Measurements from ENCODE around the gene EPO. TPM values are rescaled to one million over a fixed set of nuclear protein-coding genes. Genes with fewer than 3 reads are reported as not detected.

Gene EPO
- polyA plus RNA-seq (ENCODE audit: insufficient read length in 3 of 3): under 1 TPM in 2 of 3 donors, not detected in 1; 0.14 to 0.38 TPM
- long read RNA-seq, donor 1: 0 reads
- long read RNA-seq, donor 2: 0 reads
- long read RNA-seq, donor 3: 0 reads
- long read RNA-seq, donor 4: 0 reads
- long read RNA-seq, donor 5: 0 reads
- long read RNA-seq, donor 6: 0 reads
- long read RNA-seq, donor 7: 0 reads
- long read RNA-seq, donor 8: 0 reads
- long read RNA-seq, donor 9: 0 reads
- long read RNA-seq, donor 10: 0 reads
- long read RNA-seq, donor 11: 0 reads
- long read RNA-seq, donor 12: 0 reads
- long read RNA-seq, donor 13: 0 reads
- long read RNA-seq, donor 14: 0 reads
- long read RNA-seq, donor 15: 0 reads
- long read RNA-seq, donor 16, partial matches to known transcripts: 0 of 1 reads
- long read RNA-seq, donor 16, other reads (novel, unspliced or antisense): 0 of 1 reads

DNA sequence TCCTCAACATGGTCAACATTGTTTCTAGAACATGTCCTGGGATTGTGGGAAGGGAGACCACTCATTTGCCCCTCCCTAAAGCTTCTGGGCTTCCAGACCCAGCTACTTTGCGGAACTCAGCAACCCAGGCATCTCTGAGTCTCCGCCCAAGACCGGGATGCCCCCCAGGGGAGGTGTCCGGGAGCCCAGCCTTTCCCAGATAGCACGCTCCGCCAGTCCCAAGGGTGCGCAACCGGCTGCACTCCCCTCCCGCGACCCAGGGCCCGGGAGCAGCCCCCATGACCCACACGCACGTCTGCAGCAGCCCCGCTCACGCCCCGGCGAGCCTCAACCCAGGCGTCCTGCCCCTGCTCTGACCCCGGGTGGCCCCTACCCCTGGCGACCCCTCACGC, at the start of gene EPO:
Gene EPO, plus strand, starts transcription at position 190 of the 392 bp plus-strand sequence. CDS start 513 bp downstream, outside the sequence.
- DNase-seq (ENCODE audit: extremely low read depth in 1 of 11, low read depth in 9 of 11, low spot score in 4 of 11): no peak

DNA sequence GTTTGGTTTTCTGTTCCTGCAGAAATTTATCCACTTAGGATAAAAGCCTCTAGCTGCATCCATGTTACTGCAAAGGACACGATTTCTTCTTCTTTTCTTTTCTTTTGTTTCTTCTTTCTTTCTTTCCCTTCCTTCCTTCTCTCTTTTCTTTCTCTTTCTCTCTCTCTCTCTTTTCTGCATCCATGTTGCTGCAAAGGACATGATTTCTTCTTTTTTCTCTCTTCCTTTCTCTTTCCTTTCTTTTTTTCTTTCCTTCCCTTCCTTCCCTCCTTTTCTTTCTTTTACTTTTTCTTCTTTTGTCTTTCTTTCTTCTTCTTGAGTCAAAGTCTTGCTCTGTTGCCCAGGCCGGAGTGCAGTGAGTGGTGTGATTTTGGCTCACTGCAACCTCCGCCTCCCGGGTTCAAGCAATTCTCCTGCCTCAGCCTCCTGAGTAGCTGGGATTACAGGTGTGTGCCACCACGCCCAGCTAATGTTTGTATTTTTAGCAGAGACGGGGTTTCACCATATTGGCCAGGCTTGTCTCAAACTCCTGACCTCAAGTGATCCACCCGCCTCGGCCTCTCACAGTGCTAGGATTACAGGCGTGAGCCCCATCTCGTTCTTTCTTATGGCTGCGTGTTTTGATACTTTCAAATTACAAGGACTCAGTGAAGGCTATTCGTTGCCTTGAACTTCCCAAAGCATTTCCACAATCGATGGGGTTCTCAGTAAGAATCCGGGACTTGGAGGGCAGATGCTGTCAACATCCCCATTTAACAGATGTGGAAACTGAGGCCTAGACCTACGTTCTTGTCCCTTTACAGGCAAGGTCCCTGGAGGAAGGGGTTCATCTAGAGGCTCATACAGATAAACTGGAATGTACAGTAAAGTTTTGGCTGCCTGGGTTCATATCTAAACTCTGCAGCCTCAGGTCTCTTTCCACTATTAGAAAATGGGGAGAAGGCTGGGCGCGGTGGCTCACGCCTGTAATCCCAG, 48.6 kb upstream of the EPO start:
- DNase-seq (ENCODE audit: extremely low read depth in 1 of 11, low read depth in 9 of 11, low spot score in 4 of 11): no peak

DNA sequence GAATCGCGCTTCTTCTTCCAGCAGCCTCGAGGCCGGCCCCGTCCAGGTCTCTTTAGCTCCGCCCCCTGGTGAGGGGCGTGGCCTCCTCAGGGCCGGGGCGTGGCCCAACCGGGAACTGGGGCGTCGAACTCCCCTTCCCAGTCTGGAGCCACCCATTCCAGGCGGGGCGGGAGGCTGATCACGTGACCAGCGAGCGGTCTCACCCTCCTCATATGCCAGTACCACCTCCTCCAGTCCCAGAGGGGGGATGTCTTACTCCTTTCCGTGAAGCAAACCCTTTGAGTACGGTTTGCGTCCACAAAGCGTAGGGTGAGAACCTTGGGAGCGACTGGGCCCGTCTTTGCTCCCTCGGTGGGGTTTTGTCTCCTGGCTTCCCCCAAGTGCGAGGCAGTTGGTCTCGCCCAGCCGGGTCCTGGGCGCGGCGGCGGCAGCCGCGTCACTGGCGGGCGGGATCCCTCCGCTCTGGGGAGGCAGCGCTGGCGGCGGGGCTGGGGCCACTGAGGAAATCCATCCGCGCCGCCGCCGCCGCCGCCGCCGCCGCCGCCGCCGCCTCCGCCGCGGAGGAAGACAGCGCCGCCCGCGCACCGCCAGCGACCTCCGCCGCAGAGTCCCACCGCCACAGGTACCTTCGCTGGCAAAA, 46.8 kb upstream of the EPO start, which contains the start of gene GNB2:
Gene GNB2, plus strand, starts transcription at position 439 of the 640 bp plus-strand sequence. CDS start 2,526 bp downstream, outside the sequence.
- DNase-seq (ENCODE audit: extremely low read depth in 1 of 11, low read depth in 9 of 11, low spot score in 4 of 11): peak; percentile 96 to 99 (median 98)

DNA sequence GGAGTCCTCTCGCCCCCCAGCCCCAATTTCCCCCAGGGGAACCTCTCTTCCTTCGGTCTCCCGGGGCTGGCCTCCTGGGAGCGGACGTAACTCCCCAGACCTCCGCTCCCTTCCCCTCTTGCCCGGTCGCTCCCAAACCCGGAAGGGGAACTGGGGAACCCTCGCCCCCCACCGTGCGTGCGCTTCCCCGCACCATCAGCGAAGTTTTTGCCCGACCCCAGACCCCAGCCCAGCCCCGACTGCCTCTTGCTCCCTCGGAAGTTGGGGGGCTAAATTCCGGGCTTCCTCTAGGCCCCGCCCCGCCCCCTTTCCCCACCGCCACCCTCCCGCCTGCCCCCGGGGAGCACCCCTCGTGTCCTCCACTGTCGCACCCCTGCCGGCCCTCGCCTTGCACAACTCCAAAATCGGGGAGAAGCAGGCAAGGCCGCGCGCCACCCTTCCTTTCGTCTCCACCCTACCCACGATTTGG, 46.3 kb upstream of the EPO start:
- DNase-seq (ENCODE audit: extremely low read depth in 1 of 11, low read depth in 9 of 11, low spot score in 4 of 11): no peak

DNA sequence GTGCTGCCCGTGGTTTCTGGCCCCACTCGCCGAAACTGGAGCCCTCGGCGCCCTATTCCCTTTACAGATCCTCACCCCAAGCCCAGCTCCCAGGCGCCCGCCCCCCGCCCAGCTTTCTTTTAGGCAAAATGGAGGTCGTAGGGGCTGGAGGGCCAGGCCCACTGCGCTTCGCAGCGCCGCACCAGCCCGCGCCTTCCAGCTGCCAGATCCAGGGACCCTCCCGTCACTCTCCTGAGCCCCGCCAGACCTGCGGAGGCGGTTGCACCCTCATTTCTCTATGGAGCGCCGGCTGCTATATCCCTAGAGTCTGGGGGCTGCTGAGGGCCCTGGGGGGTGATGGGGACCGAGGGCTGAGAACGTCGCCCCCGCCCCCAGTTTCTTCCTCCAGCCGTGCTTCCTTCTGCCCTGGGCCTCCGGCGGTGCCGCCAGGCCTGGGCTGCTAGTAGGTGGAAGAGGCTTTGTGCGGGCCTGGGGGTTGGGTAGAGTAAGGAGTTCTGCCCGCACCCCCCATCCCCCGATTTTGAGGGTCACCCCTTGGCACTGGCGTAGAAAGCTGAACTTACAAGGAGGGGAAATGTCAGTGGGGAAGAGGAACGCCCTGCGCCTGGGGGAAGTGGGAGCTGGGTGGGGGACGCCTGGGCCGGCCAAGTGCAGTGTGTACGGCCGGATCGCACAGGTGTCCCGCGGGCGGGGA, 45.7 kb upstream of the EPO start:
- DNase-seq (ENCODE audit: extremely low read depth in 1 of 11, low read depth in 9 of 11, low spot score in 4 of 11): no peak

DNA sequence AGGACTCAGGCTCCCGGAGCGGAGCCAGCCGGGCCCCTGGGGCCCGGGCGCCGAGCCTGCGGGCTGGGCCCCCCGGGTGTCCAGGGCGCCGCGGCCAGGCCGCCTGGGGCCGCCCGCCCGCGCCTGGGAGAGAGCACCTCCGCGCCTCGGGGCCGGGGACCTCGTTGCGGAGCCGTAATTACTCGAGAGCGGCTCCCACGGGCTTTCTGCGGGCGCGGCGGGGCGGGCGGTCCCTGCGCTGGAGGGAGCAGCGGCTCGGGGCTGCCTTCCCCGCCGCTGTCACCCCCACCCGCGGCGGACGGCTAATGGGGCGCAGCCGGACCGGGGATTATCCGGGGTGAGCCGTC, 45.2 kb upstream of the EPO start:
- DNase-seq (ENCODE audit: extremely low read depth in 1 of 11, low read depth in 9 of 11, low spot score in 4 of 11): no peak

DNA sequence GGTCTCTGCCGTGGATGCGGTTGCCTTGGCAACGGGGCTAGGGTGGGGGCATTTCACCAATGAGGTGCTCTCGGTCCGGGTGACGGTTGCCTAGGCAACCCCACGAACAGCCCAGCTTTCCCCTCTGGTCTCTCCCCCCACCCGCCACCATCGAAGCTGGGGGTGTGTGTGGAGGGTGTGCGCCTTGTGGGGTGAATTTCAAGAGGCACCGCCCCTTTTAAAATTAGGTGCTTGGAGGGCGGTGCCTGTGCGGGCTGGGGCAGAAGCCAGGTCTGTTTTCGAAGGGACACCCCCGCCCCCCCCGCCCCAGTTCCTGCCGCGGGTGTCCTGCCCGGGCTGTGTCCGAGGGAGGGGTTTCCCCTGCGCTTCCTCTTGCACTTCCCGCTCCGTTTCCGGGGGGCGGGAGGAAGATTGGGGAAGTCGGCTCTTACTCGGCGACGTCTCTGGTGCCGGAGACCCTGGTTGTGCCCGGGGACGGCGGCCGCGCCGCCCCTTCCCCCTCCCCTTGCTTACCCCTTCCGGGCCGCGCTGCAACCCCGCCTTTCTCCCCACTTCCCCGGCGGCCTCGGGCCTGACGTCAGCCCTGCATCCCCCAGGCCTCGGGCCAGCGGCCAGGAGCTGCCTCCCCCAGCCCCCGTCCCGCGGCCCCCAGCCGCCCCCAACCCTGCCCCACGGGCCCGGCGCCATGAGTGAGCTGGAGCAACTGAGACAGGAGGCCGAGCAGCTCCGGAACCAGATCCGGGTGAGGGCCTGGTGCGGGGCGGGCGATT, 44.5 kb upstream of the EPO start:
- DNase-seq (ENCODE audit: extremely low read depth in 1 of 11, low read depth in 9 of 11, low spot score in 4 of 11): peak in 5 of 11 donors; percentile 55 to 67 (median 59)

DNA sequence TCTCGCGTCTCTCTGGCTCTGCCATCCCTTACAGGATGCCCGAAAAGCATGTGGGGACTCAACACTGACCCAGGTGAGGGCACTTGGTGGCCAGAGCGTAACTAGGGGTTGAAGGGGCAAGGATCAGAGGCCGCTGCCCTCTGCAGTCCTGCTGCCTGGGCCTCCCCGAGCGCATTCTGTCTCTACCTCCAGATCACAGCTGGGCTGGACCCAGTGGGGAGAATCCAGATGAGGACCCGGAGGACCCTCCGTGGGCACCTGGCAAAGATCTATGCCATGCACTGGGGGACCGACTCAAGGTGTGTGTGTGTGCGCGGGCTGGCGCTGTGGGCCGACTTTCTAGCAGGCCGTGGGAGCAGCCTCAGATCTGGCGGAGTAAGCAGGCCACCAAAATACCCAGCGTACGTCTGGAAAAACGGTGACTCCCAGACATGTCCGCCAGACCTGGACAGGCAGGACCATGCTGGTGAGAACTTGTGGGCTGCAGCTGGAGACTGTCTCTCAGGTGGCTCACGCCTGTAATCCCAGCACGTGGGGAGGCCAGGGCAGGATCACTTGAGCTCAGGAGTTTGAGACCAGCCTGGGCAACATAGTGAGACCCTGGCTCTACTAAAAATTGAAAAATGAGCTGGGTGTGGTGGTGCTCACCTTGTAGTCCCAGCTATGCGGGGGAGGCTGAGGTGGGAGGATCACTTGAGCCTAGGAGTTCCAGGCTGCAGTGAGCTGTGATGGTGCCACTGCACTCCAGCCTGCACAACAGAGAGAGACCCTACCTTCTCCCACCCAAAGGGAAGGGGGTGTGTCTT, 43.6 kb upstream of the EPO start:
- no peak for DNase-seq (ENCODE audit: extremely low read depth in 1 of 11, low read depth in 9 of 11, low spot score in 4 of 11)

DNA sequence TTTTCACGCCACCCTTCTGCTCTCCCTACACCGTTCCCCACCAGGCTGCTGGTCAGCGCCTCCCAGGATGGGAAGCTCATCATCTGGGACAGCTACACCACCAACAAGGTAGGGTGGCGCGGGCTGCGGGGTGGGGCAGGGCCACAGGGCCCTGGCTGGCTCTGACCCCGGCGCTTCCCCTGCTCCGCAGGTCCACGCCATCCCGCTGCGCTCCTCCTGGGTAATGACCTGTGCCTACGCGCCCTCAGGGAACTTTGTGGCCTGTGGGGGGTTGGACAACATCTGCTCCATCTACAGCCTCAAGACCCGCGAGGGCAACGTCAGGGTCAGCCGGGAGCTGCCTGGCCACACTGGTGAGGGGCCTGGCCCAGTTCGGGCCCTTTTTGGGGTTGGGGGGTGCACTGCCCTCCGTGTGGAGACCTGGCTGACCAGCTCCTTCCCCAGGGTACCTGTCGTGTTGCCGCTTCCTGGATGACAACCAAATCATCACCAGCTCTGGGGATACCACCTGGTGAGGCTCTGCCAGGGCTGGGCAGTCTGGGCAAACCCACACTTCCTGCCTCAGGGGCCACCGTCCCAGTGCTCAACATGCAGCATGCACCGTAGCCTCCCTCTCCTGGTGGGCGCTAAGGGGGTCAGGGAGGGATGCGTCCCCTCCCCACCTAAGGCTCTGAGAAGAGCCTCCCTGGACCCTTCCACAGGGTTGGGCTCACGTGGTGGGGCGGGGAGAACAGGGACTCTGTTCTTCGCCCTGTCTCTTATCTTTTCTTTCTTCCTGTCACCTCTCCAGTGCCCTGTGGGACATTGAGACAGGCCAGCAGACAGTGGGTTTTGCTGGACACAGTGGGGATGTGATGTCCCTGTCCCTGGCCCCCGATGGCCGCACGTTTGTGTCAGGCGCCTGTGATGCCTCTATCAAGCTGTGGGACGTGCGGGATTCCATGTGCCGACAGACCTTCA, 42.7 kb upstream of the EPO start:
- no peak for DNase-seq (ENCODE audit: extremely low read depth in 1 of 11, low read depth in 9 of 11, low spot score in 4 of 11)

DNA sequence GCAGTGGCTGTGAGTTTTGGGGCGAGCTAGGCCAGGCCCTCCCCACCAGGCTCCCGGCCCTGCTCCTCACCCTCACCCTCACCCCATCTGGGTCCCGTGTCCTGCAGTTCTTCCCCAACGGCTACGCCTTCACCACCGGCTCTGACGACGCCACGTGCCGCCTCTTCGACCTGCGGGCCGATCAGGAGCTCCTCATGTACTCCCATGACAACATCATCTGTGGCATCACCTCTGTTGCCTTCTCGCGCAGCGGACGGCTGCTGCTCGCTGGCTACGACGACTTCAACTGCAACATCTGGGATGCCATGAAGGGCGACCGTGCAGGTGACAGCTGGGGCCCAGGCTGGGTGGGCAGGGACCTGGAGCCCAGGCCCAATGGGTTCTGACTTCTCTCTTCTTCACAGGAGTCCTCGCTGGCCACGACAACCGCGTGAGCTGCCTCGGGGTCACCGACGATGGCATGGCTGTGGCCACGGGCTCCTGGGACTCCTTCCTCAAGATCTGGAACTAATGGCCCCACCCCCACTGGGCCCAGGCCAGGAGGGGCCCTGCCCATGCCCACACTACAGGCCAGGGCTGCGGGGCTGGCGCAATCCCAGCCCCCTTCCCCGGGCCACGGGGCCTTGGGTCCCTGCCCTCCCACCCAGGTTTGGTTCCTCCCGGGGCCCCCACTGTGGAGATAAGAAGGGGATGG, 41.8 kb upstream of the EPO start:
- DNase-seq (ENCODE audit: extremely low read depth in 1 of 11, low read depth in 9 of 11, low spot score in 4 of 11): no peak

DNA sequence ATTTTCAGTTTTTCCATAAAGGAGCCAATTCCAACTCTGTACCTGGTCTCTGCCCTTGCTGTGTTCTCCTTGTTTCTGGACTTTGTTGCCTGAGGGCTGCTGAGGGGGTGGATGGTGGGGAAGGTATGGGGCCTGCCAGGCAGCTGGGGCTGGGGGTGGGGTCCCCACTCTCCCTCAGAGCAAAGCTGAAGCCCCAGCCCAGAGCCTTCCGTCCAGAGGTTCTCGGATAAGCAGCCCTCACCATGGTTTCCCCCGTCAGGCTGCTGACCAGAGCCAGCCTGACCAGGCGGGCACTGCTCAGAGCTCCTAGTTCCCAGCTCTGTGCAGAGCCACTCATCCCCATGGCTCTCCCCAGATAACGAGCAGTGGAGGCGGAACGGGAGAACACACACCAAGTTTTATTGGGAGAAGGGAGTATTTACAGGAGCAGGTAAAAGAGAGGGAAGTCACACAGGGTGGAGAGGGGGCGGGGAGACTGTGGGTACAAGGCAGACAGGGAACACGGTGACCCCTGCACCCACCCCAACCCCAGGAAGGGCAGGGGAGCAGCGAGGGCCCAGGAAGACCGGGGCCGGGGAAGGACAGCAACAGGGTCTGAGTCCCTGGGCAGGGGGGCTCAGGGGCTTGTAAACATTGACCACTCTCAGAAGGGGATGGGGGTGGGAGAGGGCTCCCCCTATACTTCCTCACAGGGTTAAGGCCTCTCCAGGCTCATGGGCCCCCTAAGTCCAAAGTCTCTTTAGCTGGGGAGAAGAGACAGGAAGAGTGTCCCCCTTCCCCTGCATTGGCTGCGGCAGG, 40.9 kb upstream of the EPO start:
- DNase-seq (ENCODE audit: extremely low read depth in 1 of 11, low read depth in 9 of 11, low spot score in 4 of 11): no peak

DNA sequence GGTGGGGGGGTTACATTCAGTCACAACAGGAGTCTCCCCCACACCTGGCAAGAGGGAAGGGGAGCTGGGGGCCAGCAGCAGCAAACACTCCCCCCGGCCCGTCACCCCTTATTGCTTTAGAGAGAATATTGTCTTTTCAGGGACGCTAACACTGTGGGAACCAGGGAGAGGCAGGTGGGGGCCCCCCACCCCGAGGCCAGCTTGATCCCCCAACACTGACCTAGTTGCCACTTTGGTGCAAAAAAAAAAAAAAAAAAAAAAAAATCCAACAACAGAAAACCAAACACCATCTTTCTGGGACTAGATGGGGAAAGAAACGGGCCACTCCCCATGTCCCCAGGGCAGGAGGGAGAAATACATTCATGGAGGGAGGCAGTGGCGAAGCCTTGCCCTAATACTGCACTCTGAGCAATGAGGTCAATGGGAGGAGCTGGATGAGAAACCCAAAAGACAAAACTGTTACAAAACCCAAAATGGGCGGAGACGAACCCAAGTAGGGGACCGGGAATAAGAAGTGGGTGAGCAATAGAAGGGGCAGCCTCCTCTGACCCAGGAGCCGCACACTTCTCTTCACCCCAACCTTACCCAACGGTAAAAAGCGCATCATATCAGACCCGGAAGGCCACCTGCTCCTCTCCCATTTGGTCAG, 40.2 kb upstream of the EPO start:
- no peak for DNase-seq (ENCODE audit: extremely low read depth in 1 of 11, low read depth in 9 of 11, low spot score in 4 of 11)

DNA sequence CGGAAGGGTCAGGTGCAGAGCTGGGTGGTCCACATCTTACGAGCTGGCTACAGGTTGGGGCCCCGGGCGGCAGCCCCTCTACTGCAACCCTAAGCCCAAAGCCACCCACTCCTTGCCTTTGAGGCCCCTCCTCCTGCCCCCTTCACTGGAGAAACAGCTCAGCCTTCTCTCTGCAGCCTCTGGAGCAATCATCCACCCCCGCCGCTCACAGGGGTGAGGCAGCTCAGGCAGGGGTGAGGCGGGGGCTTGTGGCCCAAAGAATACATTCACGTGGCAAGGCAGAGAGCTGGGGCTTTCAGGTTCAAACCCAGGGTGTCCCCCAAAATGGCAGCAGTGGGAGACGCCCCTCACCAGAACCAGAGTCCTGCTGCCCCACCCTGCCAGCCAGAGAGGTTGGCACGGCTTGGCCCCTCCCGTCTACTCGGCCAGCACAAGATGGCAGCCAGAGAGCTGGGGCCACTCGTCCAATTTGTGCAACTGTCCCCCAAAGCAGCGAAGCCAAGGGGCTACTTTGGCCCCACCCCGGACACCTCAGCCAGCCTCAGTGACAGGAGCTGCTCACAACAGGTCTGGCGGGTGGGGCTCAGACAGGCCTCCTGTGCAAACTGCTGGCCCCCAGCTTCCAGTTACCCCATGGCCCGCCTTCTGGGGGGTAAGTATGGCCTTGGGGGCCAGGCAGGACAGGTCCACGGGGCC, 39.5 kb upstream of the EPO start:
- DNase-seq (ENCODE audit: extremely low read depth in 1 of 11, low read depth in 9 of 11, low spot score in 4 of 11): no peak
